T-helper 9 cell (primary cell): ENCODE results near the gene SCGB1D1.

Experiments used
- DNase-seq: peaks from one replicate; pipeline ENCODE4 v3.0.0-alpha.2; 2020

SCGB1D1 gene

DNA sequence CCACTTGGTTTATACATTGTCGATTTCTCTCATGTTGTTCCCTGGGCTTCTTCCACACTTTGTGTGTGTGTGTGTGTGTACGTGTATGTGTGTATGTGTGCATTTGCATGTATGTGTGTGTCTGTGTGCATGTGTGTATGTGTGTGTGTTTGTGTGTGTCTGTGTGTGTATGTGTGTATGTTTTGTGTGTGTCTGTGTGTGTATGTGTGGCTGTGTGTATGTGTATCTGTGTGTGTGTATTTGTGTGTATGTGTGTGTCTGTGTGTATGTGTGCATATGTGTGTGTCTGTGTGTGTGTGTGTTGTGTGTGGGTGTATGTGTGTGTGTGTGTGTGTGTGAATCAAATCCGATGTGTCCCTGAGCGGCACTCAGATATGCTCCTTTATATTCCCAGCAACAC, 47.5 kb downstream of the SCGB1D1 start:
- no peak for DNase-seq

DNA sequence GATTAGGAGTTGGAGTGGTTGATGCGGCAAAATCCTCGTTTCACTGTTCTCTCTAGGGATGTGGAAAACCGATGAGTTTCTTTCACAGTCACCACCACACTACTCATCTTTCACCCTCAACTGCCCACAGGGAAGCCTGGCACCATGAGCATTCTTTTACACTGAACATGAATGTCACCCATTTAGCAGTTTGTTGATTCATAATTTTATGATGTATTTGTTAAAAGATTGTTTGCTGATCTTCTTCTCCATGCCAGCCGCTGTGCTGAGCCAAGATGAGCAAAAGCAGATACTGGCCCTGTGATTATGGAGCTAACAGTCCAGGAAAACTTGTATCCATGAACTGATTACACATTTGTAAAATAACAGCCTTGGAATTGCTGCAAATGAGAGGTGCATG, 48.1 kb downstream of the SCGB1D1 start:
- DNase-seq, result no peak

- no peak for DNase-seq
These were observed 51.1 kb downstream of the SCGB1D1 start for GRCh38 chr11:62241095-62241494.

- DNase-seq, result no peak
These were observed 52.0 kb downstream of the SCGB1D1 start, which contains the start of gene SCGB1D2 for GRCh38 chr11:62242021-62242420. Gene SCGB1D2 (plus strand): TSS chr11:62242239. CDS start chr11:62242308, 69 bp downstream.
